Muscle layer of colon (tissue), 2 donors: ENCODE data around the gene MRPL53.
A peak's percentile ranks its signal among the peaks of the same experiment; 100 is the strongest.

Experiments used
- H3K27ac ChIP-seq: one replicate; pipeline ENCODE4 v1.7.0; 2013; ENCODE audit warnings: low read depth, mild to moderate bottlenecking, low read length, moderate library complexity
- H3K27me3 ChIP-seq, 2 donors: one replicate each; pipeline ENCODE4 v1.7.0; 2013; ENCODE audit warnings: low read length in 2 of 2, mild to moderate bottlenecking in 2 of 2; ENCODE audit not compliant: insufficient read depth in 2 of 2, control insufficient read depth in 1 of 2
- H3K36me3 ChIP-seq: one replicate; pipeline ENCODE4 v1.7.0; 2013; ENCODE audit warnings: mild to moderate bottlenecking, low read length; ENCODE audit not compliant: insufficient read depth
- H3K4me1 ChIP-seq: one replicate; pipeline ENCODE4 v1.7.0; 2013; ENCODE audit warnings: mild to moderate bottlenecking, low read length; ENCODE audit not compliant: insufficient read depth
- H3K4me3 ChIP-seq, 2 donors: one replicate each; pipeline ENCODE4 v1.7.0; 2013; ENCODE audit warnings: low read length in 2 of 2, low read depth in 1 of 2, mild to moderate bottlenecking in 1 of 2, moderate library complexity in 1 of 2
- H3K9ac ChIP-seq: one replicate; pipeline ENCODE4 v1.7.0; 2013; ENCODE audit warnings: low read length
- H3K9me3 ChIP-seq: one replicate; pipeline ENCODE4 v1.7.0; 2013; ENCODE audit warnings: mild to moderate bottlenecking, low read length
- donor health status: abdominal sarcoma.
- donor health status: Adenocarcinoma of cecum.

MRPL53 gene

GRCh38 chr2:74499940-74500577 lies 27.6 kb upstream of the MRPL53 start:
- no peak overlapping the region for H3K9ac ChIP-seq
- H3K27me3 ChIP-seq = peaks cover 29 to 82% of the 10 kb centered on the region in 2 donors
- peaks cover 9% of the 10 kb centered on the region for H3K36me3 ChIP-seq
- peak overlapping the region in 1 of 2 donors; percentile 5 for H3K4me3 ChIP-seq
- no peak overlapping the region for H3K27ac ChIP-seq
- no peaks in the 10 kb centered on the region for H3K9me3 ChIP-seq
- H3K4me1 ChIP-seq = peaks cover 16% of the 10 kb centered on the region

DNA sequence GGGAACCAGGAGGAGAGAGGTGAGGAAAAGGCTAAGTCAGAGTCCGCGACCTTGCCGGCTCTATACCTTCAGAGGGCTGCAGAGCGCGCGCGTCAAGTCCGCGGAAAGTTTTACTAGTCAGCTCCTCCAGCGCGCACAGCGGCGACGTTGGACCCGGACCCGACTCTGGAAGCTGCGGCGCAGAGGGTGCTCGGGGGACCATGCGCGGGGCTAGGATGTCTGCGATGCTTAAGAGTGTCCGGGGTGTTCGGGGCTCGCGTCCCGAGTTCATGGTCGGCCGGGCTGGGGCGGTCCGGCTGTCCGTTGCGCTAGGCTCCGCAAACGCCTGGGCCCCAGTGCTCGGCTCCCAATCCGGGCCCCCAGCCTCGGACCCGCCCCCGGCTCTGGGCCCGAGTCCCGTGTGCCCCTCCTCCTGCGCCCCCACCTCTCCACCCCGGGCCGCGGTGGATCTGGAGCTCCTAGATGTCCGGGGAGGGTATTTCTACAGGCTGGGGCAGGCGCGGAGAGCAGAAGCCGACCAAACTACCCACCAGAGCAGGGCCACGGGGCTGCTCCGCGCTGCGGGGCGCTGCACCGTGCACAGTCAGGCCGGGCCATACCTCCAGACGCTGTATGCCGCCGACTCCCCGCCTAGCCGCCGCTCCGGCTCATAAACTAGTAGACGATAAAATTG lies 26.9 kb upstream of the MRPL53 start, which contains the start of gene LBX2:
Gene LBX2 (minus strand): TSS at position 337 of the 673 bp plus-strand sequence. CDS start 66 bp downstream, at position 271.
- Histone ChIP-seq H3K4me1 (peaks cover 16% of the 10 kb centered on the region), H3K4me3 (peak within 1 kb of the TSS; percentile 5 to 38), H3K9me3 (no peaks in the 10 kb centered on the region), H3K27me3 (peaks cover 24 to 75% of the 10 kb centered on the region in 2 donors), H3K9ac (no peak within 1 kb of the TSS), H3K36me3 (peaks cover 2% of the 10 kb centered on the region), H3K27ac (no peak within 1 kb of the TSS)

GRCh38 chr2:74498500-74499266 lies 26.2 kb upstream of the MRPL53 start:
- Histone ChIP-seq H3K27me3 (peaks cover 22 to 68% of the 10 kb centered on the region in 2 donors), H3K27ac (no peak overlapping the region), H3K4me3 (peak overlapping the region in 1 of 2 donors; percentile 38), H3K9me3 (no peaks in the 10 kb centered on the region), H3K9ac (no peak overlapping the region), H3K36me3 (peaks cover 4% of the 10 kb centered on the region), H3K4me1 (peaks cover 16% of the 10 kb centered on the region)

DNA sequence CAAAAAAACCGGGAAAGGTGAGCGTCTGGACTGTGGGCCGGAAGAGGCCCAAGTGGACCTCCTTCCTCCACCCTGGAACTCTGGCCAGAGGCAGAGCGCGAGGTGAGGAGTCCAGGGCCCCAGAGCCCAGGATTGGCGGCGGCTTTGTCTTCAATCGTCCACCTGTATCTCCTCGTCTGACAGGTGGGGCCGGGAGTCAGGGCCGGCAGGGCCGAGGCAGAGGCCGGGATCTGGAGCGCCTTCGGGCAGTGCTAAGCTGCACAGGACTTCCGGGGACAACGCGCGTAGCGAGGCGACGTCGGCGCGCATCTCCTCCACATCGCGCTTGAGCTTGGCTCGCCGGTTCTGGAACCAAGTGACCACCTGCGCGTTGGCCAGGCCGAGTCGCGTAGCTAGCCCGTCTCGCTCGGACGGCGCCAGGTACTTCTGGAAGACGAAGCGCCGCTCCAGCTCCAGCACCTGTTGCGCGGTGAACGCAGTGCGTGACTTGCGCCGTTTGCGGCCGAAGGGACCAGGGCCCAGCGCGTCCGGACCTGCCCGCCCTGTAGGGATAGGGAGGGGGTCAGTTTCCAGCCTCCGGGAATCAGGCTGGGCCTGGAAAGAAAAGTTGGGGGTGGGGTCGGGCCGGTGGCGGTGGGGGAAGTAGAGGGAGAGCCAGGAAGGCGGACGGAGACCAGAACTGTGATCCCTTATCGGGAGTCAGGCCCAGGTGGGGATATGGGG lies 25.5 kb upstream of the MRPL53 start:
- Histone ChIP-seq H3K4me3 (peak overlapping the region; percentile 18 to 38), H3K9me3 (no peaks in the 10 kb centered on the region), H3K27me3 (peaks cover 22 to 61% of the 10 kb centered on the region in 2 donors), H3K4me1 (peaks cover 16% of the 10 kb centered on the region), H3K9ac (no peak overlapping the region), H3K36me3 (peaks cover 10% of the 10 kb centered on the region), H3K27ac (no peak overlapping the region)

DNA sequence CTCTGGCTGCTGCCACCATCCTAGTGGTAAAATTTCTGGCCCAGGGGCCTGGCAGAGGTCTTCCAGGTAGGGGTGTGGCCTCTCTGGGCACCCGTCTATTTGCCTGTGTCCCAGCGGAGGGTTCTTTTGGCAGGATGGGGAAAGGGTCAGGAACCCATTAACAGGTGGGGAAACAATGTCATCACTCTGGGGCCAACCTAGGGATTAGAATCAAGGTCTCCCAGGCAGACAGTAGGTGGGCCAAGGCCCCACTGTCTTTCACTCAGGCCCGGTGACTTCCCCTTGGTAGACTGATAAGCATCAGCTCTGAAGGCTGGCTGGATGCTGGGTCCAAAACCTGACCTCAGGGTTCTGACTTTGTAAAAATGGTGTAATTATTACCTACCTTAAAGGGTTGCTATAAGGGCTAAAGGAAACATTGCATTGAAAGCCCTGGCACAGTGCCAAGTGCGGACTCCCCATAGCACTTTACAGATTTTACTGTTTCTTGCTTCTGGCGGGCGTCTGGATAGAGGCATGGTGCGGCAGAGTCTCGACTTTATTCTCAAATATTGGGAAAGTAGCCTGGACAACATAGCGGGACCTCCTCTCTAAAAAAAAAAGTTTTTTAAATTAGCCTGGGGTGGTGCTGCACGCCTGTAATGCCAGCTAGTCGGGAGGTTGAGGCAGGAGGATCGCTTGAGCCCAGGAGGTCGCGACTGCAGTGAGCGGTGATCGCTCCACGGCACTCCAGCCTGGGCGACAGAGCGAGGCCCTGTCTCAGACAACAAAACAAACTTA lies 24.7 kb upstream of the MRPL53 start:
- no peak overlapping the region for H3K27ac ChIP-seq
- peak overlapping the region; percentile 18 to 38 for H3K4me3 ChIP-seq
- H3K27me3 ChIP-seq = peaks cover 22 to 54% of the 10 kb centered on the region in 2 donors
- H3K9ac ChIP-seq = no peak overlapping the region
- H3K4me1 ChIP-seq = peaks cover 16% of the 10 kb centered on the region
- H3K9me3 ChIP-seq = no peaks in the 10 kb centered on the region
- peaks cover 18% of the 10 kb centered on the region for H3K36me3 ChIP-seq

DNA sequence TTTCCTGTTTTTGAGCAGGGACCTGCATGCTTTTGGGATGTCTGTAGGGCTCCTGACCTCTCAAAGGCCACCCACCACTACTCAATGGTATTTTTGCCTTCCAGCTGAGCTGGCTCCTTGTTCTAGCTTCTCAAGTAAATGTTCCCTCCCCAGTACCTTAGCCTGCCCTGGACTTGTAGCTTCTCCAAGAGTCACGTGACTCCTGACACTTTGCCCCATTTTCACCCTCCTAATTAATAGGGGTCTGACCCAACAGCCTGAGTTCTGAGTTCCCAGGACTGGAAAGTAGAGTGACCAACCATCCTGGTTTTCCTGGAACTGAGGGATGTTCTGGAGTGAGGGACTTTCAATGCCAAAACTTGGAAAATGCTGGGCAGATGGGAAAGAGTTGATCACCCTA lies 23.0 kb upstream of the MRPL53 start:
- H3K36me3 ChIP-seq = peaks cover 35% of the 10 kb centered on the region
- peaks cover 17 to 36% of the 10 kb centered on the region in 2 donors for H3K27me3 ChIP-seq
- H3K27ac ChIP-seq = no peak overlapping the region
- no peak overlapping the region for H3K4me3 ChIP-seq
- H3K9ac ChIP-seq = no peak overlapping the region
- no peaks in the 10 kb centered on the region for H3K9me3 ChIP-seq
- peaks cover 16% of the 10 kb centered on the region for H3K4me1 ChIP-seq

GRCh38 chr2:74493546-74493945 lies 21.1 kb upstream of the MRPL53 start:
- H3K27ac ChIP-seq = no peak overlapping the region
- H3K9ac ChIP-seq = no peak overlapping the region
- H3K36me3 ChIP-seq = peaks cover 51% of the 10 kb centered on the region
- peaks cover 9 to 17% of the 10 kb centered on the region in 2 donors for H3K27me3 ChIP-seq
- no peaks in the 10 kb centered on the region for H3K9me3 ChIP-seq
- H3K4me1 ChIP-seq = peaks cover 11% of the 10 kb centered on the region
- H3K4me3 ChIP-seq = no peak overlapping the region

- Histone ChIP-seq H3K27ac (no peak overlapping the region), H3K9me3 (no peaks in the 10 kb centered on the region), H3K36me3 (peaks cover 58% of the 10 kb centered on the region), H3K9ac (no peak overlapping the region), H3K27me3 (peaks cover 0 to under 1% of the 10 kb centered on the region in 2 donors), H3K4me3 (no peak overlapping the region), H3K4me1 (no peaks in the 10 kb centered on the region)
Measured at GRCh38 chr2:74491648-74492544, 19.4 kb upstream of the MRPL53 start.

- H3K4me3 ChIP-seq = no peak overlapping the region
Measured at GRCh38 chr2:74489906-74490305, 17.4 kb upstream of the MRPL53 start.

More at GRCh38 chr2:74489906-74490305, 17.4 kb upstream of the MRPL53 start:
- peaks cover 65% of the 10 kb centered on the region for H3K36me3 ChIP-seq
- H3K9me3 ChIP-seq = no peaks in the 10 kb centered on the region
- no peak overlapping the region for H3K9ac ChIP-seq
- H3K27me3 ChIP-seq = no peaks in the 10 kb centered on the region
- no peak overlapping the region for H3K27ac ChIP-seq
- H3K4me1 ChIP-seq = no peaks in the 10 kb centered on the region
